Retina (tissue), 1 donor: ENCODE measurements around the gene RTTN.
"Not testable (repeated sequence)": the region's sequence is repeated elsewhere in the genome, so short reads cannot be mapped to it uniquely, and the experiment has no call there.

Source experiments
- DNase-seq: peaks from one replicate; pipeline ENCODE4 v3.0.0-alpha.2; 2016

RTTN gene

DNA sequence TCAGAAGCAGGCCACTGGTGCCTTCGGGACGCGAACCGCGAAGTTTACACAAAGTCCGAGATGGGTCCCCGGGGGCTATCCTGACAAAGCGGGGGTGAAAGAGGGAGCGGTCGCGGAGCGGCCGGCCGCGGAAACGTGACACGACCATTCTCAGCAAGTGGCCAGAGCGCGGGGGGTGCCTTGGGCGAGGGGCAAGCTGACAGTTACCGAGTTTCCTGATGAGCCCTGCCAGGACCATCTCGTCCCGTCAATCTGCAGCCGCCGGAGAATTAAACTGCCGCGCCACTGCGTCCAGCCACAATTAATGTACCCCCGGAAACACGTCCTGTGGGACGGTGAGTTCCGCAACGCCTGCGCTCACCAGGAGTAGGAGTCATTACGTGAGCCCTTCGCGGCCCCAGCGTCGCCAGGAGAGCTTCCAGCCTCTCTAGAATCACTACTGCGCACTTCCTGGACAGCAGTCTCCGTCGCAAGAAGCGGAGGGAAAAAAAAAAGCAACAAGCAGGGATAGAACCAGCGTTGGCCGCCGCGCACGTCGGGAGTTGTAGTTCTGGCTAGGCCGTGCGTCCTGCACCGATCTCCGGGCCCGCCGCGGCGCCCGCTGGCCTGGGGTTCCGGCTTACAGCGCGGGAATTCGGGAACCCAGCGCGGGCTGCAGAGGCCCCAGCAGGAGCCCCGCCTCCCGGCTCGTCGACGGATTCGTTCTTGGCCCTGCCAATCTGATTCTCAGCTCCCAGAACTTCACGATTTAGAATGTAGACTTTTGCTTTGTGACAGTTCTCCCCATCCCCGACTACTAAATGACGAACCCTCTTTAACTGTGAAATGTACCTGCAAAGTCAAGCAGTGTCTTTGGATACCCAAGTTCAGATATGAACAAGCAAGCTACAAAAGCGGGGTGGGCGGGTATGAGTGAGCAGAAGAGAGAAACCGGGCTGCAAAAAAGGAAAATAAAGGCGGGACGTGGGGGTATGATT, at the start of gene RTTN:
Gene RTTN, minus strand, starts transcription at position 267 of the 977 bp plus-strand sequence. Its CDS starts 29 bp downstream, at position 238.
- peak; percentile 99 for DNase-seq

GRCh38 chr18:70250781-70251180, 45.3 kb upstream of the RTTN start:
- DNase-seq: no peak

GRCh38 chr18:70249861-70250260, 44.4 kb upstream of the RTTN start:
- DNase-seq: not testable (repeated sequence)

- DNase-seq: no peak
These were observed 43.6 kb upstream of the RTTN start for GRCh38 chr18:70249118-70249517.

- peak; percentile 9 for DNase-seq
These were observed 40.6 kb upstream of the RTTN start for GRCh38 chr18:70246061-70246466.

DNA sequence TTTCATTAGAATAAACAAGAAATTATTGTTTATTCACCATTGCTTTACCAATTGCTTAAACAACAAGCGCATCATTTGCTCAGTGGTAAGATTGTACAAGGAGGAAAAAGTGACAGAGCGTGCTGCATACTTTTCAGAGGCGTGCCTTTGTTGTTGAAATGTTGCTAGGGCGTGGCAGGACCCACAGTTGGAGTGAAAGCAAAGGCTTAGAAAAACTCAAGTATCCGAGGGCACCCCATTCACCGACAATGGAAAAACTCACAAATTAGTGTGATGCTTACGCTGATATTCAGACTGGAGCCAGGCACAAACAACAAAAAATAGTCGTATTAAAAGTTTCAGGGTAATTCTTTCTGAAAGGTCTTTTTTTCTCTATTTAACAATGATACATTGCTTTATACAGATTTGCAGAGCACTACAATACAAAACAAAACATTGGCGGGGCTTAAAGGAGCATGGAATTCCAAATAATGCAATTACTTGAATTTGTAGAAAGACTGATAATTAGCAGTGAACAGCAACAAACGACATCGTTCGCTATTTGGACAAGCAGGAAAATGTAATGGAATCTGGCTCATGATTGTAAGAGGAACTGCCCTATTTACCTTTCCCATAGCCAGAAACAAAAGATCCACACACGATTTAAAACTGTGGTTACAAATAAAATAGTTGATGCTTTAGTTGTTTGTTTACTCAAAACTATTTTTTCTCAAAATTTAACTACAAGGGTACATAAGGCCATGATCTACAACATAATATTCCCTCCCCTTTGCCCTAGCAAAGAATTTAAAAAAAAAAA, 37.8 kb upstream of the RTTN start:
- no peak for DNase-seq

- DNase-seq: not testable (repeated sequence)
These were observed 31.4 kb upstream of the RTTN start for GRCh38 chr18:70236921-70237320.

GRCh38 chr18:70235478-70235877, 30.0 kb upstream of the RTTN start:
- no peak for DNase-seq

GRCh38 chr18:70234667-70235459, 29.4 kb upstream of the RTTN start:
- peak; percentile 34 for DNase-seq

- DNase-seq: no peak
These were observed 28.5 kb upstream of the RTTN start for GRCh38 chr18:70233974-70234373.

- DNase-seq: no peak
These were observed 26.8 kb upstream of the RTTN start for GRCh38 chr18:70232261-70232660.

DNA sequence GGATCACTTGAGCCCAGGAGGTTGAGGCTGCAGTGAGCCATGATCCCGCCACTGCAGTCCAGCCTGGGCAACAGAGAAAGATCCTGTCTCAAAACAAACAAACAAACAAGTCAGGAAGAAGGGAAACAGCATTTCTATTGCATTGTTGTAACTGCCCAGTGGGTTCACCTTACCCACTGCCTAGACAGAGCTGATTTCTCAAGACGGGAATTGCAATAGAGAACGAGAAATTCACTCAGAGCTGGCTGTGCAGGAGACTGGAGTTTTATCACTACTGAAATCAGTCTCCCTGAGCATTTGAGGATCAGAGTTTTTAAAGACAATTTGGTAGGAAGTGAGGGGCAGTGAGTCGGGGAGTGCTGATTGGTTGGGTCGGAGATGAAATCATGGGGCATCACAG, 24.2 kb upstream of the RTTN start:
- DNase-seq: no peak

DNA sequence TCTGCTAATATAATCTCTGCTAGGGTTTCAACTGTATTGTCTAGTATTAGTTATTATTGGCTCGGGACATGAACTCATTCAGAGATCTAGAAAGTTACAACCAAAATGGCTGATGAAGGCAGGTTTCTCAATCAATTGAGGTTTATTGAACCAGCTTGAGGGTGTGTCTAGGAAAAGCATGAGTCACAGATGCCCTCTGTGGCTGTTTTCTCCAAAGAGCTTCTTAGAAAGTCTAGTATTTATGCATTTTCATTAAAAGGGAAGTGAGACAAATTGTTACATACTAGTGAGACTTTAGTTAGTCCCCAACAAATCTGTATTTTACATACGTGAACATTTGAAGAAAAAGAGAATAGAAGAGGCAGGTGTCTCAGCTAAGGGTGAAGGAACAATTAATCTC, 23.0 kb upstream of the RTTN start:
- no peak for DNase-seq

DNA sequence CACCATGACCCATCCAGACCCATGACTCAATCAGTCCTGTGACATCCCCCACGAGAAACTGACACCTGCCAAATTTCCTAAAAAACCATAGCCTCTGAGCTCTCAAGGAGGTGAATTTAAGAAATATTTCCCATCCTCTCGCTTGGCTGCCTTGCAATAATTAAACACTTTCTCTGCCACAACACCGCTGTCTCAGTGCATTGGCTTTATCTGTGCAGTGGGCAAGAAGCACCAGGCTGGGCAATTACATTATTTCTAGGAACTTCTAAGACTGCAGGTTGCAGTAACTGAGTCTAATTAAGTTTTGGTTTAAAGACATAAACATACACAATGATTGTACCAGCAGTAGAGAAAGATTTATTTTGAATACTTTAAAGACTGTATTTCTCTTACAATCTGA, 22.0 kb upstream of the RTTN start:
- no peak for DNase-seq

- DNase-seq: peak; percentile 31
These were observed 16.4 kb upstream of the RTTN start for GRCh38 chr18:70221915-70222278.

DNA sequence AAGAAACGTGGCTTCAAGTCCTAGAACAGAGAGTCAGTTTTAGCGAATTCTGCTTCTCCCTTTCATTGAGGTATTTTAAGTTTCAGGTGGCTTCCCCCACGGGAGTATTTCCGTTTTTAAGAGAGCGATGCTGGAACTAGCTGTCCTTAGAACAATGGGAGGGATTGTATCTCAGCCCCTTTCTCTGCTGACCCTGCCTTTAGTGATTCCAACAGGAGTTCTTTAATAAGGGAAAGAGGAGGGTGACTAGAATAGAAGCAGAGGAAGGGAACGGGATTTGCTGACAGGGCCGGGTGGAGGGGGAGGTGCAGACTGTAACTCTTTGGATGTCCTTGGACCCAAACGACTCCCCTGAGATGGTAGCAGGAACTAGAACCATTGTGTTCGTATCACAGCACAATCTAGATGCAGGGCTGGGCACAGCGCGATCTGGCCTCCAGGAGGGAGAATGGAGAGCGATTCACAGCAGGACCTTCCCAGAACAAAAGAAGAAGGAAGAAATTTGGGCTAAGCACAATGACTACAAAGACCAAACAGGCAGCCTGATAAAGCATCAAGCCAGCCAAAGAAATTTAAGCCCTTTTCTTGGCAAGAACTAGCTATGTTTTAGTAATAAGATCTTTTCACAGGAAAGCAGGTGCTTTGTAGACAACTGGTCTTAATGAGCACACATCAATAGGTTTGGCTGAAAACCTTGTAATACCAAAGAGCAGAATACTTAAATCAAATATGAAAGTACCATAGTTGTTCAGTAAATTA, 15.8 kb upstream of the RTTN start:
- peak; percentile 55 for DNase-seq

DNA sequence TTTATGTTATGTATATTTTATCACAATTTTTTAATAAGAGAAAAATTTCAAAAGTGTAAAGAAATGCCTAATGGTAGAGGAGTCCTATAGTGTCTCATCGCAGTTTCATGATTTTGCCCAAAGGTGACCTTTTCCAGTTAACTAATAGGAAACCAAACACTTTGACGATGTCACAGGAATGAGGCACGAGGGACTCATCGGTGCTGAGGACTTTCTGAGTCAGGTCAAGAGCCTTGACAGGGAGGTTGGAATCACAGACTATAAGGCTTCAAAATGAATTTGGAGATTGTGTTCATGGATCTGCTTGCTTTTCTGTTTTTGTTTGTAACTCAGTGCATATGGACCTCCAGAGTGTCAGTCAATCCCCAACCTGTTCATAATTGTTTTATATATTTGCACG, 15.1 kb upstream of the RTTN start:
- no peak for DNase-seq

GRCh38 chr18:70219688-70220087, 14.2 kb upstream of the RTTN start:
- DNase-seq: no peak

DNA sequence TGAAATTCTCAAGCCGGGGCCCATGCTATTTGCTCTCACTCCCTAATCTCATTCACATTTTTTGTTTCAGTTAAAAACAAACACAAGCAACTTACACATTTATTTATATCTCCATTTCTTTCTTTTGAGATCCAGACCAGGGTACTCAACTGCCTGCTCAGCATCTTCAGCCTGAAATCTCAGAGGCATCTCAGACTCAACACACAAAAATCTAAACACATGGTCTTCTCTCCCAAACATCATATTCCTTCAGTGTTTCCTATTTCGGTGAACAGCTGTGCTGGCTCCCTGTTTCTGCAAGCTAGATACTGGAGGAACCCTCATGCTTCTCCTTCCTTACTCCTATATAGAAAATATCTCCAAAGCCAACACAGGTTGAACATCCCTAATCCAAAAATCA, 11.3 kb upstream of the RTTN start:
- no peak for DNase-seq

DNA sequence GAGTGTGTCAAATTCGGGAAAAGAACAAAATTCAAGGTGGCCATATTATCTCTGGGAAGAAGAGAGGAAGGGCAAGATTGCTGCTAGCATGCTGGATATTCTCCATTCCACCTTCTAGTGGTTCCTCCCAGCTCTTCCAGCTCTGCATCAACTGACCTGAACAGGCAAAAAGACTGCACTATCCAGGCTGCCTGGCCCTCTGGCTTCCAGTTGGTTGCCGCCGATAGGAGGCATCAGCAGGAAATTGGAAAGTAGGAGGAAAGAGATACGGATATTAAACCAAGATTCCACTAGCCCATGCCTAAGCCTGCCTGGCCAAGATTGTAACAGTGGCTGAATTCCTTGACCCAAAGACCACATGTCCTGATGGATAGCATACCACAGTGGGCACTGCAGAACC, 1.7 kb upstream of the RTTN start:
- DNase-seq: no peak

GRCh38 chr18:70200286-70200685, 5.2 kb downstream of the RTTN start:
- no peak for DNase-seq

DNA sequence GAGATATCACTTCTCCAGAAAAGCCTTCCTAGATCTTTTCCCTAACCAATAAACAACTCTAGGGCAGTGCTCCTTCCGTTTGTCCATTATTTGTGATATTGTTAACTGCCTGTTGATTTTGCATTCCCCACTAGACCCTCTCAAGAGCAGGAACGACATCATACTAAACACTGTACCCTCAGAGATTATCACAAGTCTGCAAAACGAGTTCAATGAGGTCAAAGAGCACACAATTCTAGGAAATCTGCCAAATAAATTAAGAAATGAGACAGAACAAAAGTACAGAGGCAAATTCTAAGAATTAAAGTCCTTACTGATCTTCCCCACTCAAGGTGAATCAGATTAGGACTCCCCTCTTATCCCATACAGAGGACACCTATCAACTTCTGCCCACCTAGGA, 7.6 kb downstream of the RTTN start:
- DNase-seq: no peak
